ENCODE results near the gene MYBPHL.

- TF ChIP-seq, protein P1, sequence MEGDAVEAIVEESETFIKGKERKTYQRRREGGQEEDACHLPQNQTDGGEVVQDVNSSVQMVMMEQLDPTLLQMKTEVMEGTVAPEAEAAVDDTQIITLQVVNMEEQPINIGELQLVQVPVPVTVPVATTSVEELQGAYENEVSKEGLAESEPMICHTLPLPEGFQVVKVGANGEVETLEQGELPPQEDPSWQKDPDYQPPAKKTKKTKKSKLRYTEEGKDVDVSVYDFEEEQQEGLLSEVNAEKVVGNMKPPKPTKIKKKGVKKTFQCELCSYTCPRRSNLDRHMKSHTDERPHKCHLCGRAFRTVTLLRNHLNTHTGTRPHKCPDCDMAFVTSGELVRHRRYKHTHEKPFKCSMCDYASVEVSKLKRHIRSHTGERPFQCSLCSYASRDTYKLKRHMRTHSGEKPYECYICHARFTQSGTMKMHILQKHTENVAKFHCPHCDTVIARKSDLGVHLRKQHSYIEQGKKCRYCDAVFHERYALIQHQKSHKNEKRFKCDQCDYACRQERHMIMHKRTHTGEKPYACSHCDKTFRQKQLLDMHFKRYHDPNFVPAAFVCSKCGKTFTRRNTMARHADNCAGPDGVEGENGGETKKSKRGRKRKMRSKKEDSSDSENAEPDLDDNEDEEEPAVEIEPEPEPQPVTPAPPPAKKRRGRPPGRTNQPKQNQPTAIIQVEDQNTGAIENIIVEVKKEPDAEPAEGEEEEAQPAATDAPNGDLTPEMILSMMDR (conservative IDR thresholded peaks at IDR 0.05 in 1 of 2, IDR thresholded peaks at IDR 0.05 in 1 of 2; ENCODE audit: extremely low read depth in 1 of 2, insufficient read depth in 1 of 2, low read depth in 1 of 2, low read length in 2 of 2) = no peak
- no peak for TF ChIP-seq EZH2 (IDR thresholded peaks at IDR 0.05; ENCODE audit: borderline replicate concordance, low read length)
These were observed 32.0 kb downstream of the MYBPHL start for GRCh38 chr1:109274533-109275476.

Measured in mammary epithelial cell (primary cell).